HFF-Myc (cell line): ENCODE measurements around the gene HSPB3.
"Not testable (repeated sequence)": the region's sequence is repeated elsewhere in the genome, so short reads cannot be mapped to it uniquely, and the experiment has no call there.

Experiments used
- DNase-seq: peaks from one replicate; pipeline ENCODE4 v3.0.0-alpha.2; 2011; ENCODE audit warnings: low read depth; ENCODE audit errors: extremely low read depth
- H3K4me3 ChIP-seq: replicated peaks from 2 replicates; pipeline ENCODE4 v1.5.1; 2011; ENCODE audit warnings: low read depth, mild to moderate bottlenecking, control low read depth, low read length
- CTCF ChIP-seq: IDR thresholded peaks from 2 replicates; pipeline ENCODE4 v1.5.1; 2012; ENCODE audit warnings: mild to moderate bottlenecking, low read depth, low read length, control low read depth; ENCODE audit errors: missing control alignments

Gene HSPB3

GRCh38 chr5:54484219-54484894, 28.9 kb downstream of the HSPB3 start:
- TF ChIP-seq CTCF = no peak
- DNase-seq = no peak
- H3K4me3 ChIP-seq = no peak overlapping the region

GRCh38 chr5:54485659-54486058, 30.2 kb downstream of the HSPB3 start:
- DNase-seq, H3K4me3 ChIP-seq: not testable (repeated sequence)

GRCh38 chr5:54489648-54489979, 34.1 kb downstream of the HSPB3 start:
- DNase-seq, H3K4me3 ChIP-seq: not testable (repeated sequence)

- DNase-seq = no peak
- H3K4me3 ChIP-seq = no peak overlapping the region
- no peak for TF ChIP-seq CTCF
These were observed 35.8 kb downstream of the HSPB3 start for GRCh38 chr5:54491326-54491725.

- H3K4me3 ChIP-seq = no peak overlapping the region
- DNase-seq = no peak
- TF ChIP-seq CTCF = no peak
These were observed 36.7 kb downstream of the HSPB3 start for GRCh38 chr5:54492178-54492577.

GRCh38 chr5:54495027-54495426, 39.5 kb downstream of the HSPB3 start:
- no peak for TF ChIP-seq CTCF
- H3K4me3 ChIP-seq = no peak overlapping the region
- no peak for DNase-seq
